ENCODE data around the gene SELENOM. TPM values are rescaled to one million over a fixed set of nuclear protein-coding genes. Genes with fewer than 3 reads are reported as not detected.

SELENOM gene
- total RNA-seq, 1 experiment from 2014 or later: 16.3 TPM

- ChIA-PET POLR2A (interaction anchor here (0.5 to 2.6 kb wide), 12 partner anchors 8 to 604 kb away, joined by 3 to 16 read pairs (median 4); partner anchors contain the start of genes INPP5J, MORC2, RNF185 and SELENOM), CTCF (interaction anchor here (0.6 to 7.3 kb wide), 26 partner anchors 9 to 533 kb away, joined by 3 to 73 read pairs (median 4); partner anchors contain the start of genes LIMK2, PIK3IP1, SELENOM and SMTN)
- Mint-ChIP-seq H3K36me3 (peaks cover 17% of the 10 kb centered on the region), H3K27me3 (ENCODE audit: low read depth) (peaks cover 9% of the 10 kb centered on the region), H3K27ac (peak within 1 kb of the TSS; percentile 82), H3K4me3 (peak within 1 kb of the TSS; percentile 86), H3K9me3 (peaks cover 8% of the 10 kb centered on the region), H3K4me1 (peaks cover 22% of the 10 kb centered on the region)
- DNase-seq (ENCODE audit: low spot score): peak; percentile 94
- ATAC-seq: peak; percentile 98
- TF ChIP-seq ZMAT4 (CRISPR knock-in tag; IDR thresholded peaks at IDR 0.05): no peak
- TF ChIP-seq ZNF138 (CRISPR knock-in tag; conservative IDR thresholded peaks at IDR 0.05): 0 out of 2 replicates have a peak, but pooled peaks have one; percentile 13
- TF ChIP-seq USF1 (CRISPR knock-in tag; IDR thresholded peaks at IDR 0.05): peak; percentile 39; the same call in 1 of the 2 replicates
- TF ChIP-seq ARID4B (CRISPR knock-in tag; IDR thresholded peaks at IDR 0.05; ENCODE audit: borderline replicate concordance): peak; percentile 32; the same call in 1 of the 2 replicates
- no peak for TF ChIP-seq TCF7 (CRISPR knock-in tag; IDR thresholded peaks at IDR 0.05; ENCODE audit: low read depth)
- TF ChIP-seq NFE2L1 (CRISPR knock-in tag; IDR thresholded peaks at IDR 0.05): no peak; the same call in 1 of the 2 replicates
- TF ChIP-seq E2F5 (CRISPR knock-in tag; IDR thresholded peaks at IDR 0.05): 0 out of 2 replicates have a peak, but pooled peaks have one; percentile 48
- TF ChIP-seq MYBL2 (CRISPR knock-in tag; IDR thresholded peaks at IDR 0.05): 0 out of 2 replicates have a peak, but pooled peaks have one; percentile 80
- TF ChIP-seq TP53 (CRISPR knock-in tag; IDR thresholded peaks at IDR 0.05): no peak
- 0 out of 2 replicates have a peak, but pooled peaks have one; percentile 25 for TF ChIP-seq CREM (CRISPR knock-in tag; IDR thresholded peaks at IDR 0.05)
- TF ChIP-seq FOXP1 (CRISPR knock-in tag; IDR thresholded peaks at IDR 0.05; ENCODE audit: borderline replicate concordance): 0 out of 2 replicates have a peak, but pooled peaks have one; percentile 73
- TF ChIP-seq ZNF121 (CRISPR knock-in tag; IDR thresholded peaks at IDR 0.05): peak; percentile 18; the same call in 1 of the 2 replicates
- TF ChIP-seq HMGXB4 (CRISPR knock-in tag; IDR thresholded peaks at IDR 0.05): peak; percentile 74
- TF ChIP-seq FOXK1 (CRISPR knock-in tag; IDR thresholded peaks at IDR 0.05): no peak
- peak; percentile 51; the same call in 1 of the 2 replicates for TF ChIP-seq ZNF423 (CRISPR knock-in tag; IDR thresholded peaks at IDR 0.05)
- TF ChIP-seq KAT7 (CRISPR knock-in tag; IDR thresholded peaks at IDR 0.05; ENCODE audit: borderline replicate concordance): no peak
- no peak; the same call in 1 of the 2 replicates for TF ChIP-seq FOXP4 (CRISPR knock-in tag; IDR thresholded peaks at IDR 0.05)
- TF ChIP-seq NR3C1 (CRISPR knock-in tag; conservative IDR thresholded peaks at IDR 0.05; ENCODE audit: low read depth): 0 out of 2 replicates have a peak, but pooled peaks have one; percentile 35
- peak; percentile 83 for TF ChIP-seq SP1 (CRISPR knock-in tag; conservative IDR thresholded peaks at IDR 0.05)
- TF ChIP-seq USF2 (CRISPR knock-in tag; IDR thresholded peaks at IDR 0.05): peak; percentile 64; the same call in 1 of the 2 replicates
- no peak for TF ChIP-seq IRF2 (CRISPR knock-in tag; IDR thresholded peaks at IDR 0.05; ENCODE audit: borderline replicate concordance, low read depth)
- TF ChIP-seq JAZF1 (CRISPR knock-in tag; IDR thresholded peaks at IDR 0.05): no peak
- TF ChIP-seq NFYB (CRISPR knock-in tag; conservative IDR thresholded peaks at IDR 0.05; ENCODE audit: low read depth): peak; percentile 75
Observed at GRCh38 chr22:31139866-31140716, 32.7 kb upstream of the SELENOM start, which contains the start of gene PLA2G3. Gene PLA2G3 (minus strand): TSS chr22:31140508. CDS start chr22:31140354, 154 bp downstream.
